NCI-H524 treated with DMSO at 0.1 percent for 48 hours (cell line): ENCODE data around the gene MCAM.

Experiments
- DNase-seq: peaks from one replicate; lab custom pipeline; 2025; lab: John Stamatoyannopoulos, UW

MCAM gene

DNA sequence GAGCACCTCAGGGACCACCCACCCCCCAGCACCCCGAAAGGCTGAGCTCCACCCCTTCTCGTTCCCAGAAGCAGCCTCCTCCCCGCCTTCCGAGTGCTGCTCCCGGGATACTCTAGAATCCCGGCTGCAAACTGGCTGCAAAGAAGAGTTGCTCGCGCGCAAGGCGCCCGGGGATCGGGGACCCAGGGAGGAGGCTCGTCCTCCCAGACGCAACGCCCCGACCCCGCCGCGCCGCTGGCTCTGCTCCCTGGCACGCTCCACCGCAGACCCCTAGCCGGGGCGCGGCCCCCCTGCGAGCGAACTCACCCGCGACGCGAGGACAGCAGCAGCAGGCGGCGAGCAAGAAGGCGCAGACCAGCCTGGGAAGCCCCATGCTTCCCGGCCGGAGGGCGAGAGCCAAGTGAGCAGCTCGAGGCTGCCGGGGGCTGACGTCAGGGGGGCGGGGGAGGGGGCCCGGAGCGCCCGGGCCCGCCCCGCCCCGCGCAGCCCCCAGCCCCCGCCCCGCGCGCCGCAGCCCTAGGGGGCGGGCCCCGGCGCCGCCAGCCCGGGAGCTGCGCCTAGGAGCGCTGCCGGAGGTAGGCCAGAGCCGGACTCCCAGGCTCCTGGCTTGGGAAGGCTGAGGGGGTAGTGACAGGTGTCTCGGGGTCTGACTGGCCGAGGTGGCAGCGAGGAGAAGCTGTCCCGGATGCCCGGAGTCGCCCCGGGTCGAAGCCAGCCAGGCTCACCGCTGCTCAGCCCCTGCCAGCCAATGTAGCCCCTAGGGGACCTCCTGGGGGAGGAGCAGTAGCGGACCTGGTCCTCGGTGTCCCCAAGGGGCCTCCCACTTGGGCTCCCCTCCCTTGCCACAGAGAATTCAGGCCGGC is at the start of gene MCAM:
Gene MCAM (minus strand): TSS at position 402 of the 863 bp plus-strand sequence. CDS start 29 bp downstream, at position 373.
- DNase-seq = no peak

DNA sequence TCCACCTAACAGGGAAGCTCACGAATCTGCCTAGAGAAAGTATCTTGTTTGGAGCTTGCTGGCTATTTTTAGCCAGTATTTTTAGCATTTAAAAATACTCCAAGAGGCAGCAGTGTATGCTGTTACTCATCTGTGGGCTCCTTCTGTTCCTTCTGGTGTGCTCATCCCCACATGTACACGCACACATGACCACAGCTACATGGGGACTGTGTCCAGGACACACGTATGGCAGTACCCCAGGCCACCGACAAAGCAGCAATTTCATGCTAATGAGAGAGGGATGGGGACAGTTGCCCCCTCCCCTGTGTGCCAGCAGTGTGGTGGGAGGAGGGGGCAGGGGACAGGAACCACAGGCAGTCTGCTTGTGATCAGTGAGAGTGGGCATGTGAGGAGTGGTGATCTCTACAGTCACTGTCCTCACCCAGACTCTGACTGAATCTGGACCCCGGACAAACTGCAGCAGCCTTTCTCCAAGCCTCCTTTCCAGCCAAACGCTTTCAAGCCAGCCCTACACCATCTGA is 48.2 kb upstream of the MCAM start:
- no peak for DNase-seq

DNA sequence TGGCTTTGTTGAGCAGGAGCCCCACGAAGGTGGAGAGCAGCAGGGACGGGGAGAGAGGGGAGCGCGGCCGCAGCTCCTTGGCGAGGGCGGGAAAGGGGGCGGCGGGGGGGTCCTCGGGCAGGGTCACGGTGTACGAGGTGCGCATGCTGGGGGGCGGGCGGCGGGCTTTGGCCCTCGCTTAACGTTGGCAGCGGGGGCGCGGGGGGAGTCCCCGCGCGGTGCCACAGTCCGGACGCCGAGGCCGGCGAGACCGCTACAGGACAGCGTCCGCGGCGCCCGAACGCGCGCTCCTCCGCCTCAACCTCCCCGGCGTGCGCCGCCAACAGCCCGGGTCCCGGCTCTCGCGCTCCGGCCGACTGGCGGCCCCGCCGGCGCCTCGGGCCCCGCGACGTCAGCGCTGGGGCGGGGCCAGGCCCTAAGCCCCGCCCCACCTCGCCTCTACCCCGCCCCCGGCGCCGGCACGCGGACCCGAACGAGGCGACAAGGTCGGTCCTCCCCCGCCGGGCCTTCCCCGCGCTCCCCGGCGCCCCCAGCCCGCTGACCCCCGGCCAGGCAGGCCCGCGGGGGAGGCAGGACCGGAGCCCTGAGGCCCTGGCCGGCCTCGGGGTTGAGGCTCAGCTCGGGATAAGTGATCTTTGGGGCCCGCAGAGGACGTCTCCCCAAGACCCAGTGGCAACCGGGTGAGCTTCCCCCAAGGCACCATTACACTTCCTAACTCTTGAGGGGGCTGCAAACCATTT is 47.1 kb upstream of the MCAM start:
- no peak for DNase-seq

DNA sequence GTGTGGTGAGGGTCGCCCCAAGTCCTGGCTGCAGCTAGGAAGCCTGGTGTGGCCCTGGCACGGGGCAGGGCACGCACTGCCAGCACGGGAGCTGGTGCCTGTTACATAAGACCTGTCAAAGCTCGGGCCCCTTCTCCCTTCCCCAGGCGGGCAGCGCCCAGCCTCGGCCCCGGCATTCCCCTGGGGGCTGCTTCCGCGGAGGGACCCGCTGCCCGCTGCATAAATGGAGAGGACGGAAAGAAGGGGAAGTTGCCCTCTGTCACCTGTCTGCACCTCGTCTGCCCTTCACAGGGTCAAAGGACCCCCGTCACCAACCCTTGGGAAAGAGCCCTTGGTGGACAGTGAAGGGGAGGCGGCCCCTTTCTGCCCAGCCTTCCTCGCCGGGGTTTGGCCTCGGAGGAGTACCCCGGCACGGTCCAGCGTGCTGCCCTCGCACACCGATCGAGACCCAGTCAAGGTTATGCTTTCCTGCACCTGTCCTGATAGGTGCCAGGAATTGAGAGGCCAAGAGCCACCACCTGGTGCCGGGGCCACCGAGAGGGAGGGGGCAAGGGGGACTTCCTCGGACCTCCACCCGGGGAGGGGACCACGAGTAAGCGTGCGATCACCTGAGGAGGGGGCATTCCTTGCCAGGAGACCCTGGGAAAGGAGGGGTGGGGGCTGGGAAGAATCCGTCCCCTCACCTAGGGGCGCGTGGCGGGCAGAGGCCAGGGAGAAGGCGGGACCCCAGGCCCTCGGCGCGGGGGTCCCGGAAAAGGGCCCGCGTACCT is 46.3 kb upstream of the MCAM start:
- no peak for DNase-seq

GRCh38 chr11:119362741-119363080 is 45.8 kb upstream of the MCAM start:
- DNase-seq = peak; percentile 33

DNA sequence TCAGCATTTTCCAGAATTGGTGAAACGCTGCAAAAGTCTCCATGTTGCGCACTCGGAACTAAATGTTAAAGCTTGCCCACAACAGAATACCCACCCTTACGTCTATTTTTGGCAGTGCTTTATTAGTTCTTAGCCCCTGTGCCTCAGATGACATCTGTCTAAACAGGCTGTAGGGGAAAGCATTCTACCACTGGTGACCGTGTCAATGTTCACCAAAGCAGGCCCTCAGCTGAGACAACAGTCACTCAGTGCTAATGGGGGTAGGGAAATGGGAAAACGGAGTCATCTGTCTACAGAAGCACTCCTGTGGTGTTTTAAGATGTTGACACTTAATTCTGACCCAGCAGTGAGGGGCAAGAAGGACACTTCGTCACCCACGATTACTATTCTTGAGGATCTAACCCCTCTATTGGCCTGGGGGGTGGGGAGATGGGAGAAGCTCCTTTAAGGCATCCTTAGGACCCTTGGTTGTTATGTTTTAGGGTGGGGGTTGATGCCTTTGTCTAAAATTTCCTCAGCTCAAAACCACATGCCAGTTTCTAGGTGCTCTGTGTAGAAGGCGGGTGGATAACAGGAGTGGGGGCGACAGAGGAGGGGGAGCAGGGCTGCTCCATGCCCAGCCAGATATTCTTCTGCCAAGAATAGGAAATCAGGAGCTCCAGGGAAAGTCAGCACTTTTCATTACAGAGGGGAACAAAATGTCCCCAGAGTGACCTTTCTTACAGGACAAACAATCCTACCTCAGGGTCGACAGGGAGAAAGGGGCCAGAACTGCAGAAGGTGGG is 45.2 kb upstream of the MCAM start:
- DNase-seq = no peak

DNA sequence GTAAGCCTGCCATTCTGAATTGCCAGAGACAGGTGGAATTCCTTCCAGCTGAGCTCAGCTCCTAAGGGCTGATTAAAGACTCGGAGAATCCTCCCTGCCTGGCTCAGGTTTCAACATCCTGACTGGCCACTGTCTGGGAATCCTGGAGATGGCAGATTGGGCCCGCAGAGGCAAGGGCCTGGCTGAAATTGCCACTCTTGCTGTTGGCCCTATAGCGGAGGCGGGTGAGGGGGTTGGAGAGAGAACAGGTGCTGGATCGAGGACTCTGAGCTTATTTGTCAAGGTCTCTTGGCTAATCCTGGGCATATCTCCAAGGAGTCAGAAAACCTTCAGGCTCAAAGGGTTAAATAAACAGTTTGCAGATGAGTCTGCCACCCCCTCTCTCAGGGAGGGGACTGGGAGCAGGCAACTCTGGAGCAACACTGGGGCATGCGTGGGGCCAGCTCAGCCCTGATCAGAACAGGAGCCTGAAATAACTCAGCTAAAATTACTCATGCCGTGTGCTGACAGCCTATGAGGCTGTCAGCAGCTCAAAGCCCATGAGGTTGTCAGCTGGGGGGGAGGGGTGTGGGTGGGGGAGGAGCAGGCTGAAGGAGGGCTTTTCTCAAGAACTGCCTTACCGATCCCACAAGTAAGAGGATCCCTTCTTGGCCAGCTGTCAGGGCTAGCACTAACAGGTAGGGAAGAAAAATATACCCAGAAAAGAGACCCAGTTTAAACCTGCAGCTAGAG is 44.3 kb upstream of the MCAM start:
- peak; percentile 95 for DNase-seq

DNA sequence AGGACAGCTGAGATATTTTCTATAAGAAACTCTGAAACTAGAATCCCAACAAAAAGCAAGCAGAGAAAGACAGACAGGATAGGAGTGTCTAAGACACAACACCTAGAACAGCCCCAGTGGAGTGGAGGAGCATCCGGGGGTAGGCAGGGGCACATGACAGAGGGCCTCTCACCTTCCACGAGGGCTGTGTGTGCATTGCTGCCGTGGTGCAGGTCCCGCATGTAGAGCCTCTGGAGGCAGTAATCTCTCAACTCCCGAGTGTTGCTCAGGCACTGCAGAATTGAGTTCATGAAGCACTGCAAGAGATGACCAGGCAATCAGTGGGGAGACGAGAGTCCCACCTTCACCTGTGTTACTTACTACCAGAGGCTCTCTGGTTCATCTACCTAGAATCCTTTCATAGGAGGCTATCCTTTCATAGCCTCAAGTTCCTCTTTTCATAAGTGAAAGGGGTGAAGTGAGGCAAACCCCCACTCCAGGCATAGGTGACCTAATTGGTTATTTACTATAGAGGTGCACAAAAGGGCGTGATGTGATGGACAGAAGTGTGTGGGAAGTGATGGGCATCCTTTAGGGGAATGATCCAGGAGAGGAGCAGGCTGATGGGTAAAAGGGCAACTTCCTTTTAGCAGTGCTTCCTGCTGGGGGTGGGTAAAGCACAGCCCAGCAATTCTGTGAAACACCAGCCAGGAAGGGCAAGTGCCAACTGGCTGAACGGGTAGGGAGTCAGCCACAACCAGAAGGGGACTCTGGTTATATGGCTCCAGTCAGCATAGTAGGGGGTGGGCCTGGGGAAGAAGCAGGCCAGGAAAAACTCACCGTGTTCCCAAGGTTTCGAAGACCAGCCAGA is 42.7 kb upstream of the MCAM start:
- DNase-seq = no peak

DNA sequence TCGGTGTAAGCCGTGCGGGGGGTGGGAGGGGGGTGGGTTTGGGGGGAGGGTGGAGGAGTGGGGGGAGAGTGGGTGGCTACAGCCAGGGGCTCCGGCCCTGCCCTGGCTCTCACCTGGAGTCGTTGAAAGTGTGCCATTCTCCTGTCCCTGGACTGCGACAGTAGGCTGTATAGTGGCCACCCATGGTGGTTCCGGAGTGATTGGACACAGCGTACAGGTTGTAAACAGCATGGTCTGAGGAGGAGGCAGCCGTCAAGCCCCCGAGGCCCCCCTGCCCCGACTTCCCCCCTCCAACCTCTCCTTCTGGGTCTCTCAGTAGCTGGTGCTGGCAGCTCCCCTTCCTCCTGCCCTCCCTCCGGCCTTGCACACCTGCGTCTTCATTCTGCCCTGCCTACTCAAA is 40.1 kb upstream of the MCAM start:
- no peak for DNase-seq

- no peak for DNase-seq
These were observed 39.6 kb upstream of the MCAM start for GRCh38 chr11:119356349-119357031.

DNA sequence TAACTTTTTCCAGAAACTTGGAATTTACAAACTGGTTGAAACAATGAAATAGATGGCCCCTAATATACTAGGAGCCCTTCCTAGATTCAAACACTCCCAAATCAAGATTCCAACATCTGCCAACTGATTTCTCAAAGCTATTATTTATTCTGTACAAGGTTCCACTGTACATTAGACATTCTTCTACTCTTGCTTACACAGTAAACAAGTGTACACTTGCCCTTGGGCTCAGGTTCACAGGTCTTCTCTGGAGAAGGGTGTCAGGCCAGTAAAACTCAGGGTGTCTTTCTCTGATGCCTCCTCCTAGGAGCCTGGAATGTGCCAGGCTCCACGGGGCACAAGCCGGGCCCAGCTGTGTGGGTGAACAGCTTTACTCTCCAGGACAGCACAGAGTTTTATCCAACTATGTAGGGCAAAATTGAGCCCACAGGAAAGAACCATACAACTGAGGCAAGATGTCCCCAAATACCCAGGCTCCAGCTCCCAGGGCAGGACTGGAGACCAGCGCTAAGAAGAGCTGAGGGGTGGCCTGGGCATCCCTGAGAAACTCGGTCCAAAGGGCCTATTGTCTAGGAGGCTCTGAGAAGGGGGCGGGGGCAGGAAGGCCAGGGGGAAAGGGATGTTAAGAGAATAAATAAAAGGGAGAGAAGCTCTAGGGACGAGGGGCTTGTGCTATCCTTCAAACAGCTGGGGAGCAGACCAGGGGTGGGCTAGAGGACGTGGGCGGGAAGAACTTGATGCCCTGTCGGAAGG is 38.3 kb upstream of the MCAM start:
- DNase-seq = no peak

DNA sequence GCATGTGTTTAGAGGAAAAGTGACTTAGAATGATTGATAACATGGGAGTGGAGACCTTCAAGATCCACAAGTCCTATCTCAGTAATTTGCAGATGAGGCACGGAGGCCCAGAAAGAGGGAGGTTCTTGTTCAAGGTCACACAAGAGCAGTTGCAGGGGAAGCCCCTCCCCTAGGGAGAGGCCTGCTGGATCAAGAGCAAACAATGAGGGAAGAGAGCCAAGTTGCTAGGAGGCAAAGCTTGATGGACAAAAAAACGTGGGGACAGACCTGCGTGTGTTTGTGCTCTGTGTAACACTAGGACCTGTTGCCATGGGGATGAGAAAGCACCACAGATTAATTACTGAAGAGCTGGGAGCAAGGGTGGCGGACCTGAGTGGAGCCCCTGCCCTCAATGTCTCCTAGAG is 35.9 kb upstream of the MCAM start:
- peak; percentile 75 for DNase-seq

GRCh38 chr11:119351232-119351631 is 34.3 kb upstream of the MCAM start:
- no peak for DNase-seq

DNA sequence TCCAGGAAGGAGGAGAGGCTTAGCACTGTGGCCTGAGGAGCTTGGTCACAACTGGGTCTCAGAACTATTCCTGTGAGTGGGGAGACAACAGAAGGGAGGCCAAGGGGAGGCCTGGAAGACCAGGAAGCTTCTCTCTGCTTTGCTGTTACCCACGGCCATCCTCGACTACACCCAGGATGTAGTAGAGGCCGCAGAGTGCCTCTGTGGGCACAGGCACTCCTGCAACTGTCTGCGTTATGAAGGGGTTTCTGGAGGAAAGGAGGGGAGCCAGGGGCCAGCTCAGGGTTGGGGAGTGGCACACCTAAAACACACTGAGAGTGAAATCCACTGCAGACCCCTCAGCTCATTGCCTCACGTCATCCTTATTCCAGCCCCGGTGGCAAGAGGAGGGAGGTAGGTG is 33.4 kb upstream of the MCAM start:
- DNase-seq = no peak

DNA sequence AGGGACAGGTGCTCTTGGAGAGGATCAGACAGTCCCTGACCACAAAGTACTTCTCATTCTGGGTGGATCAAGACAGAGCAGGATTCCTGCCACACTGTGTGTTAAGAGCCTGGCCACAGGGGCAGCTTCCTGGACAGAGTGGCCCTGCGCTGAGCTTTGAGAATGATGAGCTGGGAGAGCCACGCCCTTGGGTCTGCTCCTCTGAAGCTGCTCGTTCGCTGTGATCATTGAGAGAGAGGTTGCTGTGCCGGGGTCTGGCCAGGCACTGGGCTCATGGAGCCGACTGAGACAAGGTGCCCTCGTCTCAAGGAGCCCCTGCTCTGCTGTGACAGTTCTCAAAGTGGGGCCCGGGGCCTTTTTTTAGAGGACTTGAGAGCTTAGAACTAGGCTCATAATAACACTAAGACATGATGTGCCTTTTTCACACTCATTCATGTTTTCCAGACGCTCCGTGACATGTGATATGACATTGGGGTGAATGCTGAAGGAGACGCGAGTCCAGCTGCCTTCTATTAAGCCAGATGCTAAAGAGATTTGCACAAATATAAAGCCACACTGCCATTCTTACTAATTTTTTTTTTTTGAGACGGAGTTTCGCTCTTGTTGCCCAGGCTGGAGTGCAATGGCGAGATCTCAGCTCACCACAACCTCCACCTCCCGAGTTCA is 31.1 kb upstream of the MCAM start:
- DNase-seq = peak; percentile 17

GRCh38 chr11:119347242-119347641 is 30.3 kb upstream of the MCAM start:
- no peak for DNase-seq

GRCh38 chr11:119346605-119347004 is 29.7 kb upstream of the MCAM start, which contains the start of gene MFRP:
Gene MFRP (minus strand): TSS chr11:119346705. CDS start chr11:119346513, 192 bp downstream.
- no peak for DNase-seq

- no peak for DNase-seq
These were observed 28.8 kb upstream of the MCAM start for GRCh38 chr11:119345685-119346084.
